Upper lobe of right lung (tissue), 1 donor: Measurements from ENCODE around the gene SUPT5H. TPM values are rescaled to one million over a fixed set of nuclear protein-coding genes. Genes with fewer than 3 reads are reported as not detected.

Experiments
- ATAC-seq: fragments of 200-7000 bp; cut with Tn5 transposase; one replicate; pipeline ENCODE4 v1.9.1; 2020; ENCODE audit warnings: mild to moderate bottlenecking, moderate library complexity
- DNase-seq: peaks from one replicate; pipeline ENCODE4 v3.0.0-alpha.2; 2020
- H3K27ac ChIP-seq: fragments of 200-600 bp; one replicate; pipeline ENCODE4 v1.8.0; 2022
- H3K27me3 ChIP-seq: fragments of 200-600 bp; one replicate; pipeline ENCODE4 v1.8.0; 2022; ENCODE audit warnings: mild to moderate bottlenecking
- H3K36me3 ChIP-seq: fragments of 200-600 bp; one replicate; pipeline ENCODE4 v1.8.0; 2022
- H3K4me1 ChIP-seq: fragments of 200-600 bp; one replicate; pipeline ENCODE4 v1.8.0; 2022
- H3K4me3 ChIP-seq: fragments of 200-600 bp; one replicate; pipeline ENCODE4 v1.8.0; 2022; ENCODE audit warnings: mild to moderate bottlenecking
- H3K9me3 ChIP-seq: fragments of 200-600 bp; one replicate; pipeline ENCODE4 v1.8.0; 2022
- intact Hi-C: fragments of 100-400 bp; cut with DNase I; formaldehyde crosslinking; loops from one replicate; pipeline ENCODE4 v1.11.0; 2022
- total RNA-seq: library from RNA; stranded (reverse); fragmentation: NEBNext Ultra II Directional; extraction: Animal tissue kit (Norgen Biotek cat#: 25700); gene quantifications from one replicate; pipeline ENCODE4 v1.2.1, GENCODE V29; 2021
- TF ChIP-seq, protein P1 (sequence below): fragments of 200-600 bp; IDR thresholded peaks from one replicate; pipeline ENCODE4 v1.8.0; 2022; ENCODE audit warnings: antibody characterized with exemption
- donor health status: DM: no; HTN: yes; CAD: no; lungs with severe emphysema.

SUPT5H gene
- total RNA-seq, 1 donor from 2014 or later, result 98.4 TPM

- H3K36me3 ChIP-seq, result peaks cover 18% of the 10 kb centered on the region
- H3K27ac ChIP-seq, result peak overlapping the region; percentile 100
- H3K4me3 ChIP-seq, result peak overlapping the region; percentile 97
- no peaks in the 10 kb centered on the region for H3K9me3 ChIP-seq
- intact Hi-C loops, result no loop called here
- ATAC-seq (no peak), DNase-seq (no peak)
- peaks cover 34% of the 10 kb centered on the region for H3K4me1 ChIP-seq
- H3K27me3 ChIP-seq, result no peaks in the 10 kb centered on the region
- TF ChIP-seq, protein P1, sequence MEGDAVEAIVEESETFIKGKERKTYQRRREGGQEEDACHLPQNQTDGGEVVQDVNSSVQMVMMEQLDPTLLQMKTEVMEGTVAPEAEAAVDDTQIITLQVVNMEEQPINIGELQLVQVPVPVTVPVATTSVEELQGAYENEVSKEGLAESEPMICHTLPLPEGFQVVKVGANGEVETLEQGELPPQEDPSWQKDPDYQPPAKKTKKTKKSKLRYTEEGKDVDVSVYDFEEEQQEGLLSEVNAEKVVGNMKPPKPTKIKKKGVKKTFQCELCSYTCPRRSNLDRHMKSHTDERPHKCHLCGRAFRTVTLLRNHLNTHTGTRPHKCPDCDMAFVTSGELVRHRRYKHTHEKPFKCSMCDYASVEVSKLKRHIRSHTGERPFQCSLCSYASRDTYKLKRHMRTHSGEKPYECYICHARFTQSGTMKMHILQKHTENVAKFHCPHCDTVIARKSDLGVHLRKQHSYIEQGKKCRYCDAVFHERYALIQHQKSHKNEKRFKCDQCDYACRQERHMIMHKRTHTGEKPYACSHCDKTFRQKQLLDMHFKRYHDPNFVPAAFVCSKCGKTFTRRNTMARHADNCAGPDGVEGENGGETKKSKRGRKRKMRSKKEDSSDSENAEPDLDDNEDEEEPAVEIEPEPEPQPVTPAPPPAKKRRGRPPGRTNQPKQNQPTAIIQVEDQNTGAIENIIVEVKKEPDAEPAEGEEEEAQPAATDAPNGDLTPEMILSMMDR, result no peak
Observed at GRCh38 chr19:39405261-39405957, 40.0 kb upstream of the SUPT5H start.

DNA sequence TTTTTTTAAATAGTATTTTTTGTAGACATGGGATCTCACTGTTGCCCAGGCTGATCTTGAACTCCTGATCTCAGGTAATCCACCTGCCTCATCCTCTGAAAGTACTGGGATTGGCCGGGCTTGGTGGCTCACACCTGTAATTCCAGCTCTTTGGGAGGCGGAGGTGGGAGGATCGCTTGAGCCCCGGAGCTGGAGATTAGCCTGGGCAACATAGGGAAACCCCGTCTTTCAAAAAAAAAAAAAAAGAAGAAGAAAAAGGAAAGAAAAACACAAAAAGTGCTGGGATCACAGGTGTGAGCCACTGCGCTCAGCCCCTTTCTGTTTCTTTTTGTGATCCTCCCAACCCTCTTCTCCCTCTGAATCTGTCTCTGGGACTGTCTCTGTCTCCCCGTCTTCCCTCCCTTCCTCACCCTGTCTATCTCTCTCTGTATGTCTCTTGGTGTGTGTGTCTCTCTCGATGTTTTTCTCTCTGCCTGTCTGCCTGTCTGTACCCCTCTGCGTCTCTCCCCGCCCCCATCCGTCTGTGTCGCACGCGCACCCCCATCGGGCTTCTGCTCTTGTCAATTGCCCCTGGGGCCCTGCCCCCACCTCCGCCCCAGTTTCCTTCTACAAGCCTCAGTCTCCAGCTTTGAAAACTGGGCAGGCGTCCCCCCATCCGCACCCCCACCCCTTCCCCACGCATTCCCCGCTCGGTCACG lies 39.3 kb upstream of the SUPT5H start:
- TF ChIP-seq, protein P1, result no peak
- peaks cover 40% of the 10 kb centered on the region for H3K4me1 ChIP-seq
- H3K36me3 ChIP-seq, result peaks cover 18% of the 10 kb centered on the region
- H3K4me3 ChIP-seq, result peak overlapping the region; percentile 97
- no peak for ATAC-seq
- intact Hi-C loops, result no loop called here
- DNase-seq, result no peak
- H3K9me3 ChIP-seq, result no peaks in the 10 kb centered on the region
- H3K27me3 ChIP-seq, result no peaks in the 10 kb centered on the region
- H3K27ac ChIP-seq, result peak overlapping the region; percentile 100

- peak within 1 kb of the TSS; percentile 97 for H3K4me3 ChIP-seq
- H3K36me3 ChIP-seq, result peaks cover 18% of the 10 kb centered on the region
- DNase-seq (peak; percentile 95), ATAC-seq (peak; percentile 53)
- no peaks in the 10 kb centered on the region for H3K9me3 ChIP-seq
- peak within 1 kb of the TSS; percentile 100 for H3K27ac ChIP-seq
- no peaks in the 10 kb centered on the region for H3K27me3 ChIP-seq
- peaks cover 39% of the 10 kb centered on the region for H3K4me1 ChIP-seq
- intact Hi-C loops, result no loop called here
- TF ChIP-seq, protein P1, result no peak
Observed at GRCh38 chr19:39406656-39407409, 38.5 kb upstream of the SUPT5H start, which contains the start of gene ZFP36. Gene ZFP36 (plus strand): TSS chr19:39406847. CDS start chr19:39406905, 58 bp downstream.

GRCh38 chr19:39407410-39407659 lies 38.0 kb upstream of the SUPT5H start:
- intact Hi-C loops, result no loop called here
- no peaks in the 10 kb centered on the region for H3K9me3 ChIP-seq
- H3K4me1 ChIP-seq, result peaks cover 34% of the 10 kb centered on the region
- TF ChIP-seq, protein P1, result no peak
- H3K27me3 ChIP-seq, result no peaks in the 10 kb centered on the region
- peak overlapping the region; percentile 100 for H3K27ac ChIP-seq
- no peak for ATAC-seq
- no peak for DNase-seq
- H3K4me3 ChIP-seq, result peak overlapping the region; percentile 97
- peaks cover 18% of the 10 kb centered on the region for H3K36me3 ChIP-seq

- ATAC-seq (no peak), DNase-seq (peak; percentile 85)
- Histone ChIP-seq H3K4me3 (peak overlapping the region; percentile 97), H3K4me1 (peaks cover 33% of the 10 kb centered on the region), H3K27me3 (no peaks in the 10 kb centered on the region), H3K9me3 (no peaks in the 10 kb centered on the region), H3K27ac (peak overlapping the region; percentile 100), H3K36me3 (peaks cover 18% of the 10 kb centered on the region)
- intact Hi-C loops, result no loop called here
- TF ChIP-seq, protein P1, result no peak
Observed at GRCh38 chr19:39407660-39408391, 37.6 kb upstream of the SUPT5H start.
